Measurements from ENCODE around the gene COMMD7. TPM values are rescaled to one million over a fixed set of nuclear protein-coding genes. Genes with fewer than 3 reads are reported as not detected.

The COMMD7 gene
- polyA plus RNA-seq (2011; rRNA removed) = 84.8 and 88.1 TPM in 2 replicates
- polyA minus RNA-seq (2011; rRNA and poly(A)+ RNA removed) = 24.8 and 29.1 TPM in 2 replicates

DNA sequence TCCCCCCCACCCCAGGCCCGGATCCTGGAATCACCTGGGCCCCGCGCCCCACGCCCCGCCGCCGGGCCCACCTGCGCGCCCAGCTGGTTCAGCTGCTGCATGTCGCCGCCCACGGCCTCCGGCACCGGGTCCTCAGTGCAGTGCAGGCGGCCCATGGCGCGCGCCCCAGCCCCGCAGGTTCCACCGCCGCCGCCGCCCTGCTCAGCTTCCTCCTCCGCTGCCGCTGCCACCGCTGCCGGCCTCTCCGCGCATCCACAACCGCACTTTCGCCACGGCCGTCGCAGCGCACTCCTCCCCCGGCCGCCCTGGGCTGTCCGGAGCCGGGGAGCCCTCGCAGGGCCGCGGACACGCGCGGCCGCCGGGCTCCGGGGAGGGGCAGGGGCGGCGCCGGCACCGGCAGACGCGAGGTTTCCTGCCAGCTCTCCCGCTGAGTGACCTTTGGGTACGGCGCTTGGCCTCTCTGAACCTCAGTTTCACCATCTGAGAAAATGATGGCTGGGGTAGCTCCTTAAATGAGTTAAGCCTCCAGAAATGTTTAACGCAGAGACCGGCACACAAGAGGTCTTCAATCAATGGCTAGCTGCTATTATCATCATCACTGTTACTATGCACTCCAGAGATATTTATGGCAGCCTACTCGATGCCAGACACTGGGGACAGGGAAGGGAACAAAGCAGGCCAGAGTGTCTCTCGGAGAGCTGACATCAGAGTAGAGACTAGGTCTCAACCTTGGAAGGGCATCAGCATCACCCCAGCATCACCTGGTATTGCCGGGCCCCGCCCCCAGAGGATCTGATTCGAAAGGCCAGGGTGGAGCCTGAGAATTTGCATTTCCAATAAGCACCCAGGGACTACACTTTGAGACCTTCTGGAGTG, at the start of gene COMMD7:
TSS of gene COMMD7 (minus strand) at position 231 of the 876 bp plus-strand sequence. CDS start at position 155, 76 bp downstream.
- CTCF ChIA-PET = interaction anchor here (0.6 to 2.3 kb wide), 4 partner anchors 20 to 69 kb away, joined by 3 to 8 read pairs (median 4); partner anchors contain the start of gene C20orf203
- Histone ChIP-seq H3K27ac (ENCODE audit: low read depth, low read length) (peak within 1 kb of the TSS; percentile 75), H3K9me3 (ENCODE audit: control insufficient read depth, insufficient read depth, low read length) (peaks cover 5% of the 10 kb centered on the region; the same call in 1 of the 2 replicates), H3K27me3 (ENCODE audit: control insufficient read depth, insufficient read depth, low read length) (no peaks in the 10 kb centered on the region), H3K4me3 (ENCODE audit: low read depth, low read length) (peak within 1 kb of the TSS; percentile 85)
- POLR2A ChIA-PET = interaction anchor here (0.6 to 1.5 kb wide), 4 partner anchors 8 to 35 kb away, joined by 4 to 8 read pairs (median 6); partner anchors contain the start of gene DNMT3B
- no peak for DNase-seq (ENCODE audit: low read depth, low spot score)
- TF ChIP-seq, protein P1, sequence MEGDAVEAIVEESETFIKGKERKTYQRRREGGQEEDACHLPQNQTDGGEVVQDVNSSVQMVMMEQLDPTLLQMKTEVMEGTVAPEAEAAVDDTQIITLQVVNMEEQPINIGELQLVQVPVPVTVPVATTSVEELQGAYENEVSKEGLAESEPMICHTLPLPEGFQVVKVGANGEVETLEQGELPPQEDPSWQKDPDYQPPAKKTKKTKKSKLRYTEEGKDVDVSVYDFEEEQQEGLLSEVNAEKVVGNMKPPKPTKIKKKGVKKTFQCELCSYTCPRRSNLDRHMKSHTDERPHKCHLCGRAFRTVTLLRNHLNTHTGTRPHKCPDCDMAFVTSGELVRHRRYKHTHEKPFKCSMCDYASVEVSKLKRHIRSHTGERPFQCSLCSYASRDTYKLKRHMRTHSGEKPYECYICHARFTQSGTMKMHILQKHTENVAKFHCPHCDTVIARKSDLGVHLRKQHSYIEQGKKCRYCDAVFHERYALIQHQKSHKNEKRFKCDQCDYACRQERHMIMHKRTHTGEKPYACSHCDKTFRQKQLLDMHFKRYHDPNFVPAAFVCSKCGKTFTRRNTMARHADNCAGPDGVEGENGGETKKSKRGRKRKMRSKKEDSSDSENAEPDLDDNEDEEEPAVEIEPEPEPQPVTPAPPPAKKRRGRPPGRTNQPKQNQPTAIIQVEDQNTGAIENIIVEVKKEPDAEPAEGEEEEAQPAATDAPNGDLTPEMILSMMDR (IDR thresholded peaks at IDR 0.05; ENCODE audit: low read depth, low read length) = no peak

DNA sequence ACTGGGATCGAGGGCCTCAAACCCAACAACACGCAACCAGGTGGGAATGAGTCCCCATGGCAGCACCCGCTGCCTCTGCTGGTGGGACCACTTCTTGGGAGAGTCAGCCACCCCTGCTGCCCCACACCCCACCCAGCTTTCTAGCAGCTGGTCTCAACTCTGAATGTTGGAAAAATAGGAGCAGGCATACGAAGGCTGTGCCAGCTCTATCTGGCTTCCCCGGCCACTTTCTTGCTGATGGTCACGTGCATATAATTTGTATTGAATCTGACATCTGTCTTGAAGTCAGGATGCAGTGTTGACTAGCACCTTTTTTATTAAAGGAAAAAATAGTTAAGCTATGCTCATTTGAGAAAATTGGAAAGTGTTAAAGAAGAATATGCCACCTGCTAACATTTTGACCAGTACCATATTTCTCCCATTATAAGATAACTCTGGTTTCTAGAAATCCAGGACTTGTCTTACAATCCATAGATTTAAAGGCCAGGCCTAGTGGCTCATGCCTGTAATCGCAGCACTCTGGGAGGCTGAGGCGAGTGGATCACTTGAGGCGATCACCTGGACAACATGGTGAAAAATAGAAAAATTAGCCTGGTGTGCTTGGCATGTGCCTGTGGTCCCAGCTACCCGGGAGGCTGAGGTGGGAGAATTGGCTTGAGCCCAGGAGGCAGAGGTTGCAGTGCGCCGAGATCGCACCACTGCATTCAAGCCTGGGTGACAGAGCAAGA, 49.6 kb upstream of the COMMD7 start:
- Histone ChIP-seq H3K9me3 (ENCODE audit: control insufficient read depth, insufficient read depth, low read length) (no peaks in the 10 kb centered on the region), H3K27ac (ENCODE audit: low read depth, low read length) (no peak overlapping the region), H3K27me3 (ENCODE audit: control insufficient read depth, insufficient read depth, low read length) (no peaks in the 10 kb centered on the region), H3K4me3 (ENCODE audit: low read depth, low read length) (no peak overlapping the region)
- no peak for DNase-seq (ENCODE audit: low read depth, low spot score)
- TF ChIP-seq, protein P1 (IDR thresholded peaks at IDR 0.05; ENCODE audit: low read depth, low read length) = no peak
- ChIA-PET POLR2A (no interaction called here), CTCF (interaction anchor here (0.6 to 2.4 kb wide), 4 partner anchors 14 to 507 kb away, joined by 3 to 7 read pairs (median 4); no protein-coding TSS in a partner anchor)

DNA sequence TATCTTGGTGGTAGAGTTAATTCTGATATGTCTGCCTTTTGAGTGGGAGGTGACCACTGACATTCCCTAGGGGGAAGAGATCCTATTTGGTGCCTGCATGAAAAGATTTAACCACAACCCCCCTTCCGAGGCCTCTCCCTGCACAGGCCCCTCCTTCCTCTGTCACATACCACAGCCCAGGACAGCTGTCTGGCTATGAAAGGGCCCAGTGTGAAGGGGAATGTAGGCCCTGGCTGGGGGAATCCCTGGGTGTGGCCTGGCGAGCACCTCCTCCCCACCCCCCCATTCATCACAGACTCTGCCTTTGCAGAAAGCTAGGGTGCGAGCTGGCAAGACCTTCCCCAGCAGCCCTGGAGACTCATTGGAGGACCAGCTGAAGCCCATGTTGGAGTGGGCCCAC, 49.0 kb upstream of the COMMD7 start:
- TF ChIP-seq, protein P1 (IDR thresholded peaks at IDR 0.05; ENCODE audit: low read depth, low read length) = no peak
- H3K9me3 ChIP-seq (ENCODE audit: control insufficient read depth, insufficient read depth, low read length) = no peaks in the 10 kb centered on the region
- POLR2A ChIA-PET = no interaction called here
- H3K27ac ChIP-seq (ENCODE audit: low read depth, low read length) = no peak overlapping the region
- no peaks in the 10 kb centered on the region for H3K27me3 ChIP-seq (ENCODE audit: control insufficient read depth, insufficient read depth, low read length)
- no peak overlapping the region for H3K4me3 ChIP-seq (ENCODE audit: low read depth, low read length)
- CTCF ChIA-PET = interaction anchor here (0.6 to 3.7 kb wide), 6 partner anchors 13 to 507 kb away, joined by 3 to 31 read pairs (median 6); no protein-coding TSS in a partner anchor
- DNase-seq (ENCODE audit: low read depth, low spot score) = no peak

DNA sequence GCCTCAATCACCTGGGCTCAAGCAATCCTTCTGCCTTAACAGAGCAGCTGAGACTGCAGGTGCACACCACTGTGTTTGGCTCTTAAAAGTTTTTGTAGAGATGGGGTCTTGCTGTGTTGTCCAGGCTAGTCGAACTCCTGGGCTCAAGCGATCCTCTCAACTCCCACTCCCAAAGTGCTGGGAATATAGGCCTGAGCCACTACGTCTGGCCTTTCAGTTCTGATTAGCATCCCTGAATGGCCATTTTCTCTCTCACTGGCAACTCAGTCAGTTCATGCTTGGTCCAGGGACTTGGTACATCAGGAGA, 47.4 kb upstream of the COMMD7 start:
- Histone ChIP-seq H3K4me3 (ENCODE audit: low read depth, low read length) (no peak overlapping the region), H3K27me3 (ENCODE audit: control insufficient read depth, insufficient read depth, low read length) (no peaks in the 10 kb centered on the region), H3K9me3 (ENCODE audit: control insufficient read depth, insufficient read depth, low read length) (no peaks in the 10 kb centered on the region), H3K27ac (ENCODE audit: low read depth, low read length) (no peak overlapping the region)
- ChIA-PET POLR2A (no interaction called here), CTCF (interaction anchor here (0.7 to 3.7 kb wide), 19 partner anchors 8 to 305 kb away, joined by 3 to 82 read pairs (median 6); partner anchors contain the start of genes C20orf203 and SUN5)
- TF ChIP-seq, protein P1 (IDR thresholded peaks at IDR 0.05; ENCODE audit: low read depth, low read length) = no peak
- no peak for DNase-seq (ENCODE audit: low read depth, low spot score)
